ENCODE measurements around the gene EFEMP2. TPM values are rescaled to one million over a fixed set of nuclear protein-coding genes. Genes with fewer than 3 reads are reported as not detected.
"Not testable (repeated sequence)": the region's sequence is repeated elsewhere in the genome, so short reads cannot be mapped to it uniquely, and the experiment has no call there.

The EFEMP2 gene
- total RNA-seq, 3 donors from 2014 or later = 1.0 to 2.9 (median 2.0) TPM

DNA sequence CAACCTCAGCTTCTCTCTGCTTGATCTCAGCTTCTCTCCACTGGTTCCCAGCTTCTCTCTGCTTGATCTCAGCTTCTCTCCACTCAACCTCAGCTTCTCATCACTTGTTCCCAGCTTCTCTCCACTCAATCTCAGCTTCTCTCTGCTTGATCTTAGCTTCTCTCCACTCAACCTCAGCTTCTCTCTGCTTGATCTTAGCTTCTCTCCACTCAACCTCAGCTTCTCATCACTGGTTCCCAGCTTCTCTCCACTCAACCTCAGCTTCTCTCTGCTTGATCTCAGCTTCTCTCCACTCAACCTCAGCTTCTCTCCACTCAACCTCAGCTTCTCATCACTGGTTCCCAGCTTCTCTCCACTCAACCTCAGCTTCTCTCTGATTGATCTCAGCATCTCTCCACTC, 40.4 kb downstream of the EFEMP2 start:
- peak overlapping the region; percentile 37 for H3K4me3 Mint-ChIP-seq
- ATAC-seq = not testable (repeated sequence)
- peaks cover 18% of the 10 kb centered on the region for H3K4me1 Mint-ChIP-seq (ENCODE audit: low read depth)

DNA sequence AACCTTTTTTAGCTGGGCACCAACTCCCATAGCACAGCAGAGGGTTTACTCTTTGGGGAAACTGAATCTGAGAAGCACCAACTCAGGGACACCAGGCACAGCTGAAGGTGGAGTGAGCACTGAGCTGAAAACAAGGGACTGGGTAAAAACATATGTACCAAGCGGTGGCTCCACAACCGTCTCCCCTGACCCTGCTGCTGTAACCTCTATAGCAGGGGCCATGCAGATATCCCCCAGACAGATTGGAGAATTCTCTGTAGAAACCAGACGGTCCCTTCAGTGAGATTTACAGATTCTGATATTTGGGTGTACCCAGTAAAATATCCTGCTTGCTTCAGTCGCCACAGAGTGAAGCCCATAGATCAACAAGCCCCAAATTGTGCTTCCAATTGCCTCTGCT, 43.1 kb downstream of the EFEMP2 start:
- no peaks in the 10 kb centered on the region for H3K36me3 Mint-ChIP-seq (ENCODE audit: insufficient read depth)
- DNase-seq = no peak
- H3K9me3 Mint-ChIP-seq = no peaks in the 10 kb centered on the region
- no peak for ATAC-seq
- no peak overlapping the region for H3K4me3 Mint-ChIP-seq
- H3K27me3 Mint-ChIP-seq (ENCODE audit: low read depth) = no peaks in the 10 kb centered on the region
- peaks cover 18% of the 10 kb centered on the region for H3K4me1 Mint-ChIP-seq (ENCODE audit: low read depth)

More for the DNA sequence above, 40.4 kb downstream of the EFEMP2 start:
- not testable (repeated sequence) for H3K9me3 Mint-ChIP-seq; H3K27me3 Mint-ChIP-seq (ENCODE audit: low read depth); H3K36me3 Mint-ChIP-seq (ENCODE audit: insufficient read depth); DNase-seq

DNA sequence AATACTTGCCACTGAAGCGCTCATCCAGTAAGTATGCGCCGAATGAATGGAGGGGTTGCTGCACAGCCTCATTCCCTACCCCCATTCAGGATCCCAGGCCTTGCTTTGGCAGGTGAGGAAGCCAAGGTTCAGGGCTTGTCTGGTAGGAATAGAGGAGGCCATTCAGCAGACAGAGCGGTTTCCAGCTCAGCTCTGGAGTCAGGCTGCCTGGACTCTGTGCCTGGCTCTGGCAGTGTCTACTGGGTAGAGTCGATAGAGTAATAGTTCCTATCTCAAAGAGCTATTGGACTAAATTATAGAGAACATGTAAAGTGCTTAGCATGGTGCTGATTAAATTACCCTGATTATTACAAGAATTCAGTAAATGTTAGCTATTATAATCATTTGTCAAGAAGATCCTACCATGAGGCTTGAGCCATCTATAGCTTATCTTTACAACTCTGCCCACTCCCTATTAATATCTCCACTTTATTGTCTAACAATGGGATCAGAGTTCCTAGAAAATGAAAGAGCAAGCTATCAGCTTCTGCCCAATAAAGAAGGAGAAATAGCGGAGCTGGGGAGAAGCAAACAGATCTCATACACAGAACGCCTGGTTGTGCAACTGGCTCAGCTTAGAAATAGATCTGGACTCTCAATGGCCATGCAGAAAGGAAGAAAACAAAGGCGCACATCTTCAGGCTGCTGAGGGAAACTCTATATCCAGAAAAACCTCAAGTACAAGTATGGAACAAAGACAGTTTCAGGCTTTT, 45.4 kb downstream of the EFEMP2 start:
- ATAC-seq = no peak
- no peaks in the 10 kb centered on the region for H3K36me3 Mint-ChIP-seq (ENCODE audit: insufficient read depth)
- no peak overlapping the region for H3K4me3 Mint-ChIP-seq
- peaks cover 10% of the 10 kb centered on the region for H3K4me1 Mint-ChIP-seq (ENCODE audit: low read depth)
- no peaks in the 10 kb centered on the region for H3K9me3 Mint-ChIP-seq
- no peak for DNase-seq
- no peaks in the 10 kb centered on the region for H3K27me3 Mint-ChIP-seq (ENCODE audit: low read depth)

DNA sequence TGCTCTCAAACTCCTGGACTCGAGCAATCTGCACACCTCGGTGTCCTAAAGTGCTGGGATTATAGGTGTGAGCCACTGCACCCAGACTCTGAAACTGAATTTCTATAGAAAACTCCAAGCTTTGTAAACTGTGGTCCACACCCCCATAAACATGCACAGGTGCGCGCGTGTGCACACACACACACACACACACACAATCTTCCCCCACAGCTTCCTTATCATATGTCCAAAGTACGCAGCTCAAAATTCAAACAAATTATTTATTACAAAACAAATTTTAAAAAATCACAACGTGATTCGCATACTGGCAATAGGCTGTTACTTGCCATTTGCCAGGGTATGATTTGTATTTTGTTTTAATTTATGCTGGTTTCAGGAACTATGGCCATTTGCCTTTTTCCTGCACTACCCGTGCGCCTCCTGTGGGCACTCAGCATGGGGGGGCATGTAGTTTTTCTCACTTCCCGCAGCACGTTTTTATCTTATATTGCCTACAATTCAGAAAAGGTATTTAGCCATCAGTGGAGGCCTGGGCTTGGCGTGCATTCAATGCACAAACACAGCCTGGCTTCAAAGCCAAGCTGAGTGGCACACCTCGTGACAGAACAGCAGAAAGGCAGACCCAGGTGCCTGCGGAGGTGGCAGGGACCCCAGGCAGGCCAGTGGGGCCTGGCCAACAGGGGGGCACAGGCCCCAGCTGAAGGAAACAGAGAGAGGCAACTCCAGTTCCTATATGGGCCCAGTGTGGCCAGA, 49.6 kb downstream of the EFEMP2 start:
- Mint-ChIP-seq H3K4me3 (no peak overlapping the region), H3K9me3 (no peaks in the 10 kb centered on the region), H3K36me3 (ENCODE audit: insufficient read depth) (no peaks in the 10 kb centered on the region), H3K27me3 (ENCODE audit: low read depth) (no peaks in the 10 kb centered on the region), H3K4me1 (ENCODE audit: low read depth) (peaks cover 3% of the 10 kb centered on the region)
- DNase-seq = no peak
- ATAC-seq = no peak

DNA sequence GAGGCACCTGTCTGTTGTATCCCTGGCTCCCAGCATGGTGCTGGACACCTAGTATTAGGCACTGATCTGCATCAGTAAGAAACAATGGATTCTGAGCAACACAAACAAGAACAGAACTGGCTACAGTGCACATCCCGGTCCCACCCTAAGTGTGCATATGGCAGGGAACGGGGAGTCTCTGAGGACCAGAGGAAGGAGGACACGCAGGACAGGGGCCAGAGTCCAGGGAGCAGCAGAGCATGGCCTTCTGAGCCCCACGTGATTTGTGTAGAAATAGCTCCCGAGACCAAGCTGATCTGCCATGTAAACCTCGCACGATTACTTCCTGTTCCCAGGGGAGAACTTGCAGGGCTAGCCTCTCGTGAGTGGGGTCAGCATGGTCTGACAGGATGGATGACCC, 51.5 kb downstream of the EFEMP2 start:
- H3K36me3 Mint-ChIP-seq (ENCODE audit: insufficient read depth) = no peaks in the 10 kb centered on the region
- no peak for DNase-seq
- no peaks in the 10 kb centered on the region for H3K9me3 Mint-ChIP-seq
- peaks cover 11% of the 10 kb centered on the region for H3K4me1 Mint-ChIP-seq (ENCODE audit: low read depth)
- H3K27me3 Mint-ChIP-seq (ENCODE audit: low read depth) = no peaks in the 10 kb centered on the region
- no peak for ATAC-seq
- H3K4me3 Mint-ChIP-seq = no peak overlapping the region

DNA sequence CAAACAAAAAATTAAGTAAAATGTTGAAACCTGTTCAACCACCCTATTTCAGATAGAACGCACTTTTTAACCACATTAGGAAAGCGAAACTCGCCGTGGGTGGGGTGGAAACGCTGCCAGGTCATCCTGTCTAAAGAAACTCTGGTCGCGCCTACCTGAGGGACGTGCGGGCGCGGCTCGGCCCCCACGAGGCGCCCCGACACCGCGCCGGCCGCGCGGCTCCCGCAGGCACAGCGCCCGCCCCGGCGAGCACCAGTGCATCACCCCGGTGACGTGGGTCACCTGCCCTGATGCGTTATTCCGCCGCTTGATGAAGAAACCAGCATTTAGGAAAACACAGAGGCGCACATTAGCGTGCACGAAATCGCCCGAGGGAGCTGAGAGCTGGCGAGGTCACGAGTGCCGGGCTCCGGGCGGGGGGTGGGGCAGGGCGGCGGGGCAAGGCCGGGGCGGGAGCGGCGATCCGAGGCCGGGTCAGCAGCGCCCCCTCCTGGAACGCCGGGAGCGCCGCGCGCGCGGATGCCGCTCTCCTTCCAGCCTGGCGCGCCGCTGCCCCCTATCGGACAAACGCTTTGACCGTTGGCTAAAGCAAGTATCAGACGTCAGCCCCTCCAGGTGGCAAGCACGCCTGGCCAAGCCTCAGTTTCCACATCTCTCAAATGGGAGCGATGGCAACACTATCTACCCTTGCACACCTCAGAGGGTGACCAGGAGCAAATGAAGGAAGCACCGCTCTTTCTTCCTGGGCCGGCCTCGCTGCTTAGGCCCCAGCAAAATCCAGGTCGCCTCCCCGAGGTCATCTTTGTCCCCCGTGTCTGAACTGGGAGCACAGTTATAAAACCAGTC, 54.5 kb downstream of the EFEMP2 start:
- no peaks in the 10 kb centered on the region for H3K36me3 Mint-ChIP-seq (ENCODE audit: insufficient read depth)
- H3K27me3 Mint-ChIP-seq (ENCODE audit: low read depth) = no peaks in the 10 kb centered on the region

DNA sequence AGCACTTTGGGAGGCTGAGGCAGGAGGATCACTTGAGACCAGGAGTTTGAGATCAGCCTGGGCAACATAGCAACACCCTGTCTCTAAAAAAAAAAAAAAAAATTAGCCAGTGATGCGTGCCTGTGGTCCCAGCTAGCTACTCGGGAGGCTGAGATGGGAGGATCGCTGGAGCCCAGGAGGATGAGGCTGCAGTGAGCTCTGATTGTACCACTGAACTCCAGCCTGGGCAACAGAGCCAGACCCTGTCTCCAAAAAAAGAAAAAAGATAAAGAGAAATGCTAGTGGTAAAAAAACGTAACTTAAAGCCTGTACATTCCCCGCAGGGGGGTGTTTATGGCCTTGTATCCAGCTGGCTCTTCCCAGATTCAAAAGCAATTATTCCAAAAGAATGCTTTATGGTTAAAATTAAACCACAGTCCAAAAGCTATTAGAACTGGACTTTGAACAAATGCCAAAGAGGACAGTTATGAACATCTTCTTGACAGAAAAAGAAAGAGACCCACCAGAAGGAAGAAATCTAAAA, 55.2 kb downstream of the EFEMP2 start:
- Mint-ChIP-seq H3K4me1 (ENCODE audit: low read depth) (peaks cover 11% of the 10 kb centered on the region), H3K4me3 (peak overlapping the region; percentile 80), H3K27me3 (ENCODE audit: low read depth) (no peaks in the 10 kb centered on the region), H3K9me3 (no peaks in the 10 kb centered on the region), H3K36me3 (ENCODE audit: insufficient read depth) (no peaks in the 10 kb centered on the region)
- no peak for ATAC-seq
- DNase-seq = no peak

More for the DNA sequence above, 54.5 kb downstream of the EFEMP2 start:
- ATAC-seq (peak; percentile 94 to 96), DNase-seq (peak; percentile 93)
- Mint-ChIP-seq H3K9me3 (no peaks in the 10 kb centered on the region), H3K4me1 (ENCODE audit: low read depth) (peaks cover 11% of the 10 kb centered on the region), H3K4me3 (peak overlapping the region; percentile 80)

DNA sequence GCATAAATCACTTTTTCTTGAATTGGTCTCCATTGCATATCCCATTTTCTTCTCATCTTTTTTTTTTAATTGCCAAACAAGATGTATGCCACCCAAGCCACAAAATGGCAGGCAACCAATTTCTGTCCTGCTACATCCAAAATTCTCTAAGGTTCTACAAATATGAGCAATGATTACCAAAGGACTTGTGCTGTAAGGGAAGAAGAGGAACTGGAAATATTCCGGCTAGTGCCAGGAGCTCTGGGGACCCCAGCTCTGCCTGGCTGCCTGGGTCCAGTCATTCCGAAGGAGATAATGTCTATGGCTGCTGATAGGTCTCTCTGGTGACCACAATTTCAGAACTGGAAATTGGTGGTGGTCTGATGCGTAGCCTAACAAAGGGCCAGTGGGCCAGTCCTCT, 55.9 kb downstream of the EFEMP2 start:
- Mint-ChIP-seq H3K36me3 (ENCODE audit: insufficient read depth) (no peaks in the 10 kb centered on the region), H3K4me3 (peak overlapping the region; percentile 80), H3K4me1 (ENCODE audit: low read depth) (peaks cover 11% of the 10 kb centered on the region), H3K27me3 (ENCODE audit: low read depth) (no peaks in the 10 kb centered on the region), H3K9me3 (no peaks in the 10 kb centered on the region)
- DNase-seq (no peak), ATAC-seq (no peak)

Other genes starting within 250 kb of the EFEMP2 start
- 100 to 1,000 TPM in 1 of 3 donors, 10 to 100 TPM in 2; 80.0 to 101 (median 95.4) TPM for gene SIPA1, start 234.7 kb downstream of the EFEMP2 start, total RNA-seq
- gene RELA, start 209.9 kb downstream of the EFEMP2 start, total RNA-seq = 100 to 1,000 TPM; 108 to 118 (median 111) TPM
- 10 to 100 TPM; 81.7 to 96.5 (median 85.1) TPM for gene KAT5, start 160.5 kb downstream of the EFEMP2 start, total RNA-seq
- 100 to 1,000 TPM in 2 of 3 donors, 10 to 100 TPM in 1; 95.6 to 122 (median 115) TPM for gene RNASEH2C, start 152.0 kb downstream of the EFEMP2 start, total RNA-seq
- 10 to 100 TPM; 17.3 to 19.4 (median 17.4) TPM for gene AP5B1, start 91.8 kb downstream of the EFEMP2 start, total RNA-seq
- gene OVOL1, start 85.7 kb downstream of the EFEMP2 start, total RNA-seq = under 1 TPM in 2 of 3 donors, not detected in 1; 0.05 TPM
- 1 to 10 TPM in 1 of 3 donors, under 1 TPM in 2; 0.52 to 1.4 (median 0.56) TPM for gene SNX32, start 38.8 kb downstream of the EFEMP2 start, total RNA-seq
- 1,000 to 10,000 TPM in 1 of 3 donors, 100 to 1,000 TPM in 2; 944 to 1,135 (median 977) TPM for gene CFL1, start 14.6 kb downstream of the EFEMP2 start, total RNA-seq
- 10 to 100 TPM; 60.8 to 72.9 (median 60.8) TPM for gene MUS81, start 12.4 kb downstream of the EFEMP2 start, total RNA-seq
- 10 to 100 TPM in 2 of 3 donors, 1 to 10 TPM in 1; 8.4 to 12.3 (median 11.2) TPM for gene CTSW, start 7.0 kb upstream of the EFEMP2 start, total RNA-seq
- 10 to 100 TPM; 72.8 to 86.1 (median 83.9) TPM for gene FIBP, start 15.7 kb upstream of the EFEMP2 start, total RNA-seq
- gene CCDC85B, start 17.9 kb upstream of the EFEMP2 start, total RNA-seq = 100 to 1,000 TPM in 1 of 3 donors, 10 to 100 TPM in 2; 77.8 to 116 (median 95.6) TPM
- 10 to 100 TPM; 75.6 to 77.2 (median 76.9) TPM for gene FOSL1, start 27.6 kb upstream of the EFEMP2 start, total RNA-seq
- 10 to 100 TPM; 13.9 to 15.4 (median 14.0) TPM for gene C11orf68, start 46.3 kb upstream of the EFEMP2 start, total RNA-seq
- gene DRAP1, start 46.6 kb upstream of the EFEMP2 start, total RNA-seq = 100 to 1,000 TPM in 2 of 3 donors, 10 to 100 TPM in 1; 96.1 to 118 (median 106) TPM
- not detected for gene TSGA10IP, start 72.7 kb upstream of the EFEMP2 start, total RNA-seq
- 100 to 1,000 TPM in 2 of 3 donors, 10 to 100 TPM in 1; 90.8 to 105 (median 100) TPM for gene SART1, start 88.9 kb upstream of the EFEMP2 start, total RNA-seq
- gene EIF1AD, start 129.4 kb upstream of the EFEMP2 start, total RNA-seq = 10 to 100 TPM; 71.4 to 76.9 (median 76.0) TPM
- gene BANF1, start 129.7 kb upstream of the EFEMP2 start, total RNA-seq = 100 to 1,000 TPM; 286 to 337 (median 326) TPM
- 1 to 10 TPM in 1 of 3 donors, under 1 TPM in 2; 0.38 to 1.0 (median 0.45) TPM for gene CST6, start 139.2 kb upstream of the EFEMP2 start, total RNA-seq
- gene CATSPER1, start 153.7 kb upstream of the EFEMP2 start, total RNA-seq = not detected
- gene GAL3ST3, start 176.4 kb upstream of the EFEMP2 start, total RNA-seq = not detected
- 100 to 1,000 TPM; 368 to 384 (median 376) TPM for gene SF3B2, start 179.6 kb upstream of the EFEMP2 start, total RNA-seq
- 10 to 100 TPM; 43.4 to 46.3 (median 44.8) TPM for gene PACS1, start 197.5 kb upstream of the EFEMP2 start, total RNA-seq